ENCODE measurements around the gene MIXL1.
A peak's percentile ranks its signal among the peaks of the same experiment; 100 is the strongest.
"Not testable (repeated sequence)": the region's sequence is repeated elsewhere in the genome, so short reads cannot be mapped to it uniquely, and the experiment has no call there.

The MIXL1 gene
- long read RNA-seq, donor 1, result 0 reads
- long read RNA-seq, donor 2, result 0 reads
- long read RNA-seq, donor 3, result 0 reads
- long read RNA-seq, donor 4, result 0 reads
- long read RNA-seq, donor 5, result 0 reads
- long read RNA-seq, donor 6, result 0 reads
- long read RNA-seq, donor 7, result 0 reads
- long read RNA-seq, donor 8, result 0 reads

DNA sequence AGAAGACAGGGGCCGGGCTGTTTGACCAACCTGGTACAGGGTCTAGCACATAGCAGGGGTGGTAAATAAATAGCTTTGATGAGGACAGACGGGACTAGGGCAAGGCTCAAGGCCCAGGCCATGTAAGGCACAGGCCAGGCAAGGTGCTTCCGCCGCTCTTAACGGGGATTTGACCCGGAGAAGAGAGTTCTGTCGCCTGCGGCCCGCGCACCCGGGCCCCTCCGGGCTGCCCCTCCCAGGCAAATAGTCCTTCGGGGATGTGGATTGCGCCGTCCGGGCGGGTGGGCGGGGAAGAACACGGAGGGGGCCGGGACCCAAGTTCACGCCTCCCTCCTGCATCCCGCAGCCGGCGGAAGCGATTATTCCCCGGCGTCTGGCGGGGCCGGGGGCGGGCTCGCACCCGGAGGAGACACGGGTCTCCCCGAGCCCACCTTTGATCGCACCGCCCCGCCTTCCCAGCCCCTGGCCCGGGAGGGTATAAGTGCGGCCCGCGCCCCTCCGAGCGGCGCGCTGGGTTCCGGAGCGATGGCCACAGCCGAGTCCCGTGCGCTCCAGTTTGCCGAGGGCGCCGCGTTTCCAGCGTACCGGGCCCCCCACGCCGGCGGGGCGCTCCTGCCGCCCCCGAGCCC is at the start of gene MIXL1:
Gene MIXL1, plus strand, starts transcription at position 508 of the 629 bp plus-strand sequence. Its CDS starts 18 bp downstream, at position 526.
- peak; percentile 55 for DNase-seq

DNA sequence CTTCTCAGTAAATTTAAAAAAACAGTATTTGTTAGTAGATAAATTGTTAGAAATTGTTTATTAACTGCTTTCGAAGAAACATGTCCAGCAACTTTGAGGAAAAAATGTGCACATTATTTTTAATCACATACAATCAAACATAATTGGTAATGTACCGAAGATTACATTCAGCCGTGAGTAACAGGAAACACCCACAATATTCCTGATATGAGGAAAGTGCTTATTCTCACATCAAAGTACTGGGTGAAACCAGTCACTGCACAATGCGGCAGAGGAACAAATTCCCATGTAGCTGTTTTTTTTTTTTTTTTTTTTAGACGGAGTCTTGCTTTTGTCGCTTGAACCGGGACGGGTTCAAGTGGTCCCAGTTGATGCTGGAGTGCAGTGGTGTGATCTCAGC is 46.6 kb upstream of the MIXL1 start:
- no peak for DNase-seq

DNA sequence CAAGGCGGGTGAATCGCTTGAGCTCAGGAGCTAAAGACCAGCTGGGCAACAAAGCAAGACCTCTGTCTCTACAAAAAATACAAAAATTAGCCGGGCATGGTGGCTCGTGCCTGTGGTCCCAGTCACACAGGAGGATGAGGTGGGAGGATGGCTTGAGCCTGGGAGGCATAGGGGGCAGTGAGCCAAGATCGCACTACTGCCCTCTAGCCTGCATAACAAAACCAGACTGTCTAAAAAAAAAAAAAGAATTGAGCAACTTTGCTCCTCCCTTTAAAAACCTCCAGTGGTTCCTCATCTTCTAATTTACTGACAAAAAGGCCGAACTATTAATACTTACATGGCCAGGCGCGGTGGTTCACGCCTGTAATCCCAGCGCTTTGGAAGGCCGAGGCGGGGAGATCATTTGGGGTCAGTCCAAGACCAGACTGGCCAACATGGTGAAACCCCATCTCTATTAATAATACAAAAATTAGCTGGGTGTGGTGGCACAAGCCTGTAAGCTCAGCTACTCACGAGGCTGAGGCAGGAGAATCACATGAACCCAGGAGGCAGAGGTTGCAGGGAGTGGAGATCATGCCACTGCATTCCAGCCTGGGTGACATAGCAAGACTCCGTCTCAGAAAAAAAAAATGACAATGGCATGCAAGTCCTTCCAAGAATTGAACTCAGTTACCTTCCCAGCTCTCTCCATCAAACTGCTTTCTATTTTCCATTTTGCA is 41.3 kb upstream of the MIXL1 start:
- no peak for DNase-seq

DNA sequence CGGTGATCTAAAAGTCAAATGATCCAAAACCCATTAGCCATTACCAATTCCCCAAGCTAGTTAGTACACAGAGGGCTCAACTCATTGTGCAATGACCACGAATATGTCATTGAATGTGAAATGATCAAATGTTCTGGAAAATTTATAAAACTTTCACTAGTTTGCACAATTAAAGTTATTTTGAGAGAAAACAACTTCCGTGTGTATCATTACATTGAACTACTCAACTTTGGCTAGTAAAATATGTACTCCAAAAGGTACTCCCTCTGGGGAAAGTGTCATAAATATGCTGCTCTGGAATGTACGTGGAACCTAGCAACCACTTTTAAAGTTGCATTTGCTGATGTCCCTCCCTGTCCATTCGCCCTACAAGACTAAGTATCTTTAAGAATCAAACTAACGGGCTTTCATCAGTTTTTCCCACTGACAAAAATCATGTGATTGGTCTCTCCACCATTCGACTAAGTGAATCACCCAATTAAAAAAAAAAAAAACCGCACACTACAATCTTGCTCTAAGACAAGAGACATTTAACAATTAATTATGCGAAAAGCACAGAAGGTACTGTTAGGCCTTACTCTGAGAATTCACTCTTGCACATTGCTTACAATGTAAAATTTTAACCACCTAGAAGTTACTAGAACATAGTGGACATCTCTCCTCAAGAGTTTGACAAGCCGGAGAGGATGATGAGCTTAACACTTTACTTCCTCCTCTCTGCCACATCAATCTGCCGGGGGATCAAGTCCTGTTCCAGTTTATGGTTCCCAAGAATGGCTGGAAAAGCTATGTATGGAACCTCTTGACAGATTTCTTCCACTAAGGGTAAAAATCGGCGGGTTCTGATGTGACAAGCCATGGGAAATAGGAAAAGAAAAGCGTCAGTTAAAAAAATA is 38.1 kb upstream of the MIXL1 start:
- DNase-seq, result peak; percentile 15

DNA sequence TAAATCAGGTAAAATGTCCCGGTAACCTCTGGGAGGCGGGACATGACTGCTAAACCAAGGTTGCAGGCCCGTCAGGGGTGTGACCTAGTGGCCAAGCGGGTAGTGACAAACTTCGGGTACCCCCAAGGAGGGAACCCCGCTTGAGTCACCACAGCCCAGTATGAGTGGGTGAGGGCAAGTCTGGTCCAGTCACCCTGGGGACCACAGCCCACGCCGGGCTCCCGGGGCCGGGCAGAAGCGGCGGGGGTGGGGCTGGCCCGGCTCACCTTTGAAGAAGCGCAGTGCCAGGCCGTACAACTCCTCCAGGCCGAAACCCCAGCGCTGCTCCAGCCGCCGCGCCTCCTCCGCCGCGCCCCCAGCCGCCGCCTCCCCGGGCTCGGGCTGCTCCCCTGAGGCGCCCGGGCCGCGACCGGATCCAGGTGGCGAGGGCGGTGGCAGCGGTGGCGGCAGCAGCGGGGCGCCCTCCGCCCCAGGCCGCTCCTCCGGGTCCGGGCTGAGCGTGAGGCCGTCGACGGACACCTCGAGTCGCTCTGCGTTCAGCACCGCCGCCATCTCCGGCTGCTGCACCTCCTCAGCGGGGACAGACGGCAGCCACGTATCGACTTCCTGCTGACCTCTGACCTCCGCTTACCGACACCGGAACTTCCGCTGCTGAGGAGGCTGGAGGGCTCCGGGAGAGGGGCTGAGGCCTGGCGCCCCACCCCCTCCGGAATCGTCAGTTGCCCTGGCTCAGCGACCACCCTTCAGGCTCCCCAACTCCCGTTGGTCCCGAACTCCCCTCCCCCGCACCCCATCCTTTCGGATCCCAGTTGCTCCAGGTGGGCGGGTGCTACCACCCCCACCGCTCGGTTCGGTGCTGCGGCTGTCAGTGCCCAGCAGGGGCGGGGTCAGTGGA is 37.1 kb upstream of the MIXL1 start, which contains the start of gene ACBD3:
Gene ACBD3, minus strand, starts transcription at position 618 of the 895 bp plus-strand sequence. Its CDS starts 66 bp downstream, at position 552.
- peak; percentile 93 for DNase-seq

DNA sequence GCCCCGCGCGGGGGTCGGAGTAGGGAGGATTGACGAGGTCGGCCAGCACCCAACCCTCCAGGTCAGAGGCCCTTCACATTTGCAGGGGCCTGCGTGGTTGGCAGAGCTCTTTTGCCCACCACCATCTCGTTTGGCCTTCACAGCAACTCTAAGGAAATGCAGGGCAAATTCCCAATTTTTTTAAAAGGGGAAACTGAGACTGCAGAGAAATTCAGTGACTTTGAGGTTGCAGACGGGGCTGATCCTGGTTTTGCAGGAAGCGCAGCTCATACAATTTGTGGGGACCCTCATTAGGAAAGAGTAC is 36.5 kb upstream of the MIXL1 start:
- no peak for DNase-seq

DNA sequence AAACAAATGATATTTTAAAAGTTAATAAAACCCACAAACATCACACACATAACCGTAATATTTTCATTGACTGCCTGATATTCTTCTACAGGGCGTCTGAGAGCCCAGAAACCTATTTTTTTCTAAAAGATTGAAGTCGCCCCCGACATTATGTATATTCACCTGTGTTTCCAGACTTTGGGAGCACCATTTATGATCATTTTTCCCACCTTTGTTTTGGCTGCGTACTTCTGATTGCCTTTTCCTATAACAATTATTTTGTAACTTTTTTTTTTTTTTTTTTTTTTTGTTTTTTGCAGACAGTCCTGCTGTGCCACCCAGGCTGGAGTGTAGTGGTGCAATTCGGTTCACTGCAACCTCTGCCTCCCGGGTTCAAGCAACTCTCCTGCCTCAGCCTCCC is 36.1 kb upstream of the MIXL1 start:
- no peak for DNase-seq

DNA sequence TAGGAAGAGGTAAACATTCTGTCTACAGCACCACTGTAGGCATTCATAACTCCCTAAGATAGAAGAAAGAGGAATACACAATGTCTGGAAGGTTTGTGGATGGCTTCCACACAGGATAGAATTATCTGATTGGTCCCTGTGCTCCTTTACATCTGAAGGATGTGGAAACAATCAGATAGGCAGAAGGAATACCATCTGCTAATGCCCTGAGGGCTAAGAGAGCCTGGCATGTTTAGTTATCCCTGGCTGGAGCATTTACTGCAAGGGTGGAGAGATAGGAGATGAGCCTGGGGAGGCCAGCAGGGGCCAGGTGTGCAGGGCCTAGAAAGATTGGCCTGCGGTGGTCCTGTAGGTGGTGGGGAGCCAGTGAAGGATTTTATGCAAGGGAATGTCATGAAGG is 28.3 kb upstream of the MIXL1 start:
- DNase-seq, result no peak

DNA sequence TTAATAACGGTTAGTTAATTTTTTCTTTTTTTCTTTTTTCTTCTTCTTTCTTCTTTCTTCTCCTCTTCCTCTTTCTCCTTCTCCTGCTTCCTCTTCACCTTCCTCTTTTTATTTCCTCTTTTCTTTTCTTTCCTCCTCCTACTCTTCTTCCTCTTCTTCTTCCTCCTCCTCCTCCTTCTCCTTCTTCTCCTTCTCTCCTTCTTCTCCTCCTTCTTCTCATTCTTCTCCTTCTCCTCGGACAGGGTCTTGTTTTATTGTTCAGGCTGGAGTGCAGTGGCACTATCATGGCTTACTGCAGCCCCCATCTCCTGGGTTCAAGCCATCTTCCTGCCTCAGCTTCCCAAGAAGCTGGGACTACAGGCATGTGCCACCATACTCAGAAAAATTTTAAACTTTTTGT is 23.5 kb upstream of the MIXL1 start:
- no peak for DNase-seq

DNA sequence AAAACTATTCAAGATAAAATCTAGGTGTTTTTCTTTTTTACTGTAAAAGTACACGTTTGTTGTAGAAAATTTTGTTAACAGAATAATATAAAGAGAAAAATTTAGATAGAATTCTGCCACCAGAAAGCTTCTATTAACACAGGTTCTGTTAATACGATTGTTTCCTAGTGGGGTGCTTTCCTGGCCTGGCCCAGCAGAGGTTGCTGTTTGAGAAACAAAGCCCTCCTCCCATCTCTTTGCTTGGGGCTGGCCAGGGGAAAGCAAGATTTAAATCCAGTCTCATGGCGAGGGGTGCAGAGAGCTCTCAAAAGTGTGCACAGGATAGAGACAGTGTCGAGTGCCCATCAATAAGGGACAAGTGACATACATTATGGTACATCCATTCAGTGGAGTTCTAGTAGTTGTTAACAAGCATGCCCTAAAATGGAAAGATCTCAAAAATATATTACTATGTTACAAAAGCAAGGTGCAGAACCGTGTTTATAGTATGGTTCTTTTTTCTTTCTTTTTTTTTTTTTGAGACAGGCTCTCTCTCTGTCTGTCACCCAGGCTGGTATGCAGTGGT is 22.4 kb upstream of the MIXL1 start:
- no peak for DNase-seq

DNA sequence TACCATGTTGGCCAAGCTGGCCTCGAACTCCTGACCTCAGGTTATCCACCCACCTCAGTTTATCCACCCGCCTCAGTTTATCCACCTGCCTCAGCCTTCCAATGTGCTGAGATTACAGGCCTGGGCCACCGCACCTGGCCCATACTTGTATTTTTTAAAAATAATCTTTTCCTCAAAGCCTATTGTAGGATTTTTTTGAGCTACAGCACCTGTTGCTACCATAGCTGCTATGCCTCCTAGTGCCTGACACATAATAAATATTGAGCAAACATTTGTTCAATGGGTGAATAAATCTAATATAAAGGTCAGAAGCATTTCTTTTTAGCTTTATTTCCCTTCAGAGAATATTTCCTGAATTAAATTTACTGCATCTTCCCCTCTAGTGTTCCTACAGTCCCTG is 21.2 kb upstream of the MIXL1 start:
- DNase-seq, result no peak

DNA sequence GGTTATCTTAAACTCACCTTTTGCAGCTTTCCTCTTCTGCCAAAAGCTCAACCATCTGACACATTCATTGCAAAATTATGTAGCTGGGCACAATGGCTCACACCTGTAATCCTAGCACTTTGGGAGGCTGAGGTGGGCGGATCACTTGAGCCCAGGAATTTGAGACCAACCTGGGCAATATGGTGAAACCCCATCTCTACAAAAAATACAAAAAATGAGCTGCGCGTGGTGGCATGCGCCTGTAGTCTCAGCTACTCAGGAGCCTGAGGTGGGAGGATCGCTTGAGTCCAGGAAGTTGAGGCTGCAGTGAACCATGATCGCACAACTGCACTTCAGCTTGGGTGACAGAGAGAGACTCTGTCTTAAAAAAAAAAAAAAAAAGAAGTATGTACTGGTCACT is 20.8 kb upstream of the MIXL1 start:
- DNase-seq, result not testable (repeated sequence)

DNA sequence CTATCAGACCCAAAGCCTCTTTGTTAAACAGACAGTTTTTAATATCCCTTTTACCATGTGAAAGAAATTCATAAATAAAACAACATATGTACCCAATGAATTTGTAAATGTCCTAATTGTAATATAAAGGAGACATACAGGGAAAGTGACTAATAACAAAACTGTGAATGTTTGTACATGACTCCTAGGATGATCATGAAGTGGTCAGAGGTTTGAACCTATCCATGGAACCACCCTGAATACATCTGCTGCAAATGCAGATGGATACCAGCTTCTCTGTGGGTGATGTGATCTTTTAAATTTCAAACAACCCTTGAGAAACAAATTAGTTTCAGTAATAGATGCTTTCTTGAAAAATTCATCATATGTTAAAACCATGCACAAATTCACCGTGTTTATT is 20.2 kb upstream of the MIXL1 start:
- no peak for DNase-seq

DNA sequence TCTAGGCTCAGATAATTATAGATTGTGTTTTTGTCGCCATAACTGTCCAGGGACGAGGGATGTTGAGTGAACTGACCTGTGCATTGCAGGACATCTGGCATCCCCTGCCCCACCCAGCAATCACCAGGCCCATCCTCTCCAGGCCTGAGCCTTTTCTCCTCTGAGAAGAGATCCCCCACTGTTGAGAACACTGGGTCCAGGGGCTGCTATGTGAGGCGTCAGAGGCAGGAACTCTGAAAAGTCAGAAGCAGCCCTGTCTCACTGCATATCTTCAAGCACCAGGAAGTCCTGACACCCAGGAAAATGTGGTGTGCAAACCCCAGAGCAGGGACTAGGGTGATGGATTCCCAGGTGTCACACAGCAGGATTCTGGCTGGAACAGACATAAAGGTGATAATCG is 19.8 kb upstream of the MIXL1 start:
- DNase-seq, result no peak

DNA sequence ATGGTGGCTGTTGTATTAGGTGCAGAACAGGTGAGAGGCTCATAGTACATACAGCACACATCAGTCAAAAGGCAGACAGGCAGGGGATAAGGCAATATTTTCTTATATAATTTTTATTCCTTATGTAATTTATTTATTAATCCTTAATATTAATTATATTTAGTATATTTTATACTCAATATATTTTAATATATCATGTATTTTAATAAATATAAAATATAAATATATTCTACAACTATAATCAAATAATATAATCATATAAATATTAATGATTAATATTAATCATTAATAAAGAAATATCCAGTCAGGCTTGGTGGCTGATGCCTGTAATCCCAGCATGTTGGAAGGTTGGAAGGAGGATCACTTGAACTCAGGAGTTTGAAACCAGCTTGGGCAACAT is 19.3 kb upstream of the MIXL1 start:
- no peak for DNase-seq

DNA sequence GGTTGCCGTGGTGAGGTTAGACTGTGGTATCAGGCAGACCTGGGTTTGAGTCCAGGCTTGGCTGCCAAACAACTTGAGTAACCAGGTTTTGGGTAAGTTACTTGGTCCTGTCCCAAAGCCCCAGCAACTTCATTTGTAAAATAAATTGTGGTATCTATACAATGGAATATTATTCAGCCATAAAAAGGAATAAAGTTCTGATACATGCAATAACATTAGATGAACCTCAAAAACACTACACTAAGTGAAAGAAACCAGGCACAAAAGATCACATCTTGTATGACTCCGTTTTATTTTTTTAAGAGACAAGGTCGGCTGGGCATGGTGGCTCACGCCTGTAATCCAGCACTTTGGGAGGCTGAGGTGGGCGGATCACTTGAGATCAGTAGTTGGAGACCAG is 16.4 kb upstream of the MIXL1 start:
- no peak for DNase-seq

DNA sequence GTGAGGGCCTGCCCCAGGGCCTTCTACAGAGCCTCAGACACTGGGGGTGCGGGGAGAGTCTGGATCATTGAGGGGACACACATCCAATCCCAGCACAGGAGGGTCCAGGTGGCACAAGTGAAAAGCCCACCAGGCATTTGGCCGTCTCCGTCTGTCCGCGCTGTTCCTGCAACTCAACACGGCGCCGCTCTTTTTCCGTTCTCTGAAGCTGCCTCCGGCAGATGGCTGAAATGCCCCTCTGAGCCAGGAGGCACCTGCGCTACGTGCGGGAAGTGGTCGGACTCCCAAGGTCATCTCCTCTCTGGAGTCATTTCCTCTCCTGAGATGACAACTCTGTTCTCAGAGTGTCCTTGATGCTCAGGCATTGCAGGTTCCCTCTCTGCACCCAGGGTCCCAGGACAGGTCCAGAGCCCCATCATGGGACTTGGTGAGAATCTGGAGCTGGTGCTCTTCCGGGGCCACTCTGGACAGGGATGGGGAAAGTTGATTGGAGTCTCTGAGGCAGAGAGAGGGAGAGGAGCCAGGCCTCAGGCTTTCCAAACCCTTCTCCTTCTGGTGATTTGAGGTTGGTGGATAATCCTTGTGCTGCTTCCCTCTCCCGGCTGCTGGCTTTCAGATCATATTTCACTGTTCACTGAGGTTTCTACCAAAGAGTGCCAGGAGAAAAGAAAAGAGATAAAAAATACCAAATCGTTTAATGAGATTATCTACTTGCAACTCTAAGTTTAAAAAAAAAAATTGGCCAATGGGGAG is 14.0 kb upstream of the MIXL1 start:
- no peak for DNase-seq

DNA sequence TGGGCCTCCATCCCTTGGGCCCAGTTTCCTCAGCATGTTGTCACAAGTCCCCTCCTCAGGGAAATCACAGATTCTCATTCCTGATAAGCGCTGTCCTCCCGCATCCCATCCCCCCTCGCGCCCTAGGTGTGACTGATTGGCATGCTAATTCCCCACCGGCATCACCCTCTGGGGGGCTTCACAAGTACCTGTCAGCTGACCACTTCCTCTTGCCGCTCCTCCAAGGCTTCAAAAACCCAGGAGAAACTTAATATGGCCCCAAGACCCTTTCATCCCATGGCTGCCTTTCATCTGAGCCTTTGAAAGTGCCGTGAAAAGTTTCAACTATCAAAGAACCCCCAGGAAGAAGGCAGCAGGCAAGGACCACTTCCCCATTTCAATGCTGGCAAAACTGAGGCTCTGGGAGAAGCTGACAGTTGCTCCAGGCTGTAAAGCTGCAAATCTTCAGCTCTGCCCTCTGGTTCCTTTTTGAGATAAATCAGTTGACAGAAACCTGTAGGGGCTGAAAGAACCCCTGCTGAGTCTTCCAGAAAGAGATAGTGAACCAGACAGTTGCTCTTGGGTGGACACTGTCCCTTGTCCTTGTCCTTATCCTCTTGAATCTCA is 12.8 kb upstream of the MIXL1 start:
- DNase-seq, result no peak

DNA sequence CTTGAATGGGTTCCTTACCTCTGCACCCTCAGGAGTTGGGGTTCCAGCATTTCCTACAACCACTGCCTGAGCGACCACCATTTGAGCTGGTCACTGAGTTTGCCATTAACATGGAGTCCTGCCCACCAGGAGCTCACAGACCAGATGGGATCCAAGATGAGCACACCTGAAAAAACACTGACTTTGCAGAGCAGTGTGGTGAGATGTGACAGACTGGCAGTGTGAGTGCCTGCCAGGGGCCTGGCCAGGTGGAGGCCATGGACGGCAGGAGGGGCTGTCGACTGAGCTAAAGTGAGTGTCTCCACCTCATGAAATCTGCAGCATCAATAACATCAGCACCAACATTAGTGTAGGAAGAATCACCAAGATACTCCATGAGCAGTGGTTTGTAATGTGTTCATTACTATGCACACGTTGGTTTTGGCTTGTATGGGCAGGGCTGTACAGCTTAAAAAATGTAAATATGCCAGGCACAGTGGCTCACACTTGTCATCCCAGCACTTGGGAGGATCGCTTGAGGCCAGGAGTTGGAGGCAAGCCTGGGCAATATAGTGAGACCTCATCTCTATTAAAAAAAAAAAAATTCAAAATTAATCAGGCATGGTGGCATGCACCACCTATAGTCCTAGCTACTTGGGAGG is 12.2 kb upstream of the MIXL1 start:
- DNase-seq, result no peak

DNA sequence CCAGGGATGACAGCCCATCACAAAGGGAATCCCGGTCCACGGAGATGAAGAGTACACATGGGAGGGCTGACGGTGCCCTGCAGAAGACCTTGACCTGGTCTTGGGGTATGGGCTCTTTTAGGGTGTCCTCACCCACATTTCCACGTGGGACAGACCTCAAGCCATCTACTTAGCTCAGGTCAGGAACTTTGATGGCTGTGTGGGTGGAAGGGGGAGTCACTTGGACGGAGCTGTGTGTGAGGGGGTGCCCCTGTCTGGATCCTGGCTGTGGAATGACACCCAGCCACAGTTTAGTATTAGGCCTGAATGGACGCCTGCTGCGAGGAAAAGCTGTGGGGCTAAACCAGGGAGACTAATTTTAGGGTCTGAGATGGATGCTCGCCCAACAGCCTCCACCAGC is 10.9 kb upstream of the MIXL1 start:
- DNase-seq, result no peak

Measured in right kidney (tissue), 9 donors.